Cardiac muscle cell (in vitro differentiated cells and primary cell): ENCODE measurements around the gene MAP2K6. TPM values are rescaled to one million over a fixed set of nuclear protein-coding genes. Genes with fewer than 3 reads are reported as not detected.

Experiments used
- DNase-seq, 2 donors: peaks; one replicate each; pipeline versions ENCODE4 v3.0.0 to v3.0.0-alpha.2; 2010 to 2017; ENCODE audit warnings: low read depth in 1 of 2, low spot score in 1 of 2
- H3K27ac ChIP-seq: fragments of 200-600 bp; sonication (generic); 2 replicates; pipeline ENCODE4 v1.5.1; 2016
- H3K27me3 ChIP-seq: fragments of 200-600 bp; sonication (generic); 2 replicates; pipeline ENCODE4 v1.6.0; 2016; ENCODE audit warnings: control low read depth
- H3K36me3 ChIP-seq: fragments of 200-600 bp; sonication (generic); 2 replicates; pipeline ENCODE4 v1.5.1; 2016; ENCODE audit warnings: control low read depth
- H3K4me1 ChIP-seq: fragments of 200-600 bp; sonication (generic); 2 replicates; pipeline ENCODE4 v1.8.1; 2017; ENCODE audit warnings: low read depth, mild to moderate bottlenecking, mixed run types
- H3K4me3 ChIP-seq: fragments of 200-600 bp; sonication (generic); 2 replicates; pipeline ENCODE4 v1.5.1; 2016; ENCODE audit warnings: mild to moderate bottlenecking
- H3K9me3 ChIP-seq: fragments of 200-600 bp; sonication (generic); 2 replicates; pipeline ENCODE4 v1.5.1; 2017; ENCODE audit warnings: low read depth, mild to moderate bottlenecking, control low read depth
- polyA plus RNA-seq: library from polyadenylated mRNA; unstranded; fragments of >200 nt; fragmentation: Nextera tagmentation; extraction: Ambion mirVana; gene quantifications from 2 replicates; pipeline ENCODE4 v1.2.1, GENCODE V29; 2016
- total RNA-seq: library from RNA; depleted of rRNA; stranded (reverse); fragments of >200 nt; gene quantifications from 2 replicates; pipeline ENCODE4 v1.2.3, GENCODE V29; 2016
- TF ChIP-seq, protein P1 (sequence below): IDR thresholded peaks from 2 replicates; pipeline ENCODE4 v1.5.1; 2012; ENCODE audit warnings: low read depth, mild to moderate bottlenecking, low read length

MAP2K6 gene
- total and polyA plus RNA-seq, 2 experiments from 2014 or later = 13.1 to 13.2 TPM

DNA sequence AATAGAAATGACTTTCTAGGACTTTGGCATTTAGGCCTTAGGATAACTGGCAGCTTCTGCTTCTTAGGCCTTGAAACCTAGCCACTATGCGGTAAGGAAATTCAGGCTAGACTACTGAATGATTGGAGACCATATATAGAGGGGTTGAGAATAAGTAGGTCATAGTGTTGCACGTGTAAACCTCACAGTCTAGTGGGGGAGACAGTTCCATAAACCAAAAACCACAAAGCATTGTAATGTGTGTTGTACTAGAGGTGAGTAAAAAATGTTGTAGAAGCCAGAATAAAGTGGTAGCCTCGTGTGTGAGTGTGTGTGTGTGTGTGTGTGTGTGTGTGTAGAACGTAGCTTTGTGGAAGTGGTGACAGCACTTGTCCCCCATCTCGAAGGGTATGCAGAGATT, 188.5 kb downstream of the MAP2K6 start:
- no peak for DNase-seq
- TF ChIP-seq, protein P1, sequence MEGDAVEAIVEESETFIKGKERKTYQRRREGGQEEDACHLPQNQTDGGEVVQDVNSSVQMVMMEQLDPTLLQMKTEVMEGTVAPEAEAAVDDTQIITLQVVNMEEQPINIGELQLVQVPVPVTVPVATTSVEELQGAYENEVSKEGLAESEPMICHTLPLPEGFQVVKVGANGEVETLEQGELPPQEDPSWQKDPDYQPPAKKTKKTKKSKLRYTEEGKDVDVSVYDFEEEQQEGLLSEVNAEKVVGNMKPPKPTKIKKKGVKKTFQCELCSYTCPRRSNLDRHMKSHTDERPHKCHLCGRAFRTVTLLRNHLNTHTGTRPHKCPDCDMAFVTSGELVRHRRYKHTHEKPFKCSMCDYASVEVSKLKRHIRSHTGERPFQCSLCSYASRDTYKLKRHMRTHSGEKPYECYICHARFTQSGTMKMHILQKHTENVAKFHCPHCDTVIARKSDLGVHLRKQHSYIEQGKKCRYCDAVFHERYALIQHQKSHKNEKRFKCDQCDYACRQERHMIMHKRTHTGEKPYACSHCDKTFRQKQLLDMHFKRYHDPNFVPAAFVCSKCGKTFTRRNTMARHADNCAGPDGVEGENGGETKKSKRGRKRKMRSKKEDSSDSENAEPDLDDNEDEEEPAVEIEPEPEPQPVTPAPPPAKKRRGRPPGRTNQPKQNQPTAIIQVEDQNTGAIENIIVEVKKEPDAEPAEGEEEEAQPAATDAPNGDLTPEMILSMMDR = no peak
- H3K4me1 ChIP-seq = peaks cover 9% of the 10 kb centered on the region
- no peak overlapping the region for H3K27ac ChIP-seq
- H3K4me3 ChIP-seq = no peak overlapping the region
- H3K9me3 ChIP-seq = no peaks in the 10 kb centered on the region
- H3K27me3 ChIP-seq = no peaks in the 10 kb centered on the region
- no peaks in the 10 kb centered on the region for H3K36me3 ChIP-seq

Other genes starting within 250 kb of the MAP2K6 start
- gene ABCA10, start 185.9 kb upstream of the MAP2K6 start, total RNA-seq = 0.04 TPM in 1 of 2 replicates, not detected in the other
- gene ABCA10, start 185.9 kb upstream of the MAP2K6 start, polyA plus RNA-seq = not detected in 2 replicates
- gene ABCA5, start 87.6 kb upstream of the MAP2K6 start, total RNA-seq = 3.0 and 10.2 TPM in 2 replicates
- 4.5 and 11.8 TPM in 2 replicates for gene ABCA5, start 87.6 kb upstream of the MAP2K6 start, polyA plus RNA-seq